SHP77 (cell line): Measurements from ENCODE around the gene GPR39.

Experiments used
- DNase-seq, 2 experiments: peaks; one replicate each; lab custom pipeline; 2025; lab: John Stamatoyannopoulos, UW

GPR39 gene

DNA sequence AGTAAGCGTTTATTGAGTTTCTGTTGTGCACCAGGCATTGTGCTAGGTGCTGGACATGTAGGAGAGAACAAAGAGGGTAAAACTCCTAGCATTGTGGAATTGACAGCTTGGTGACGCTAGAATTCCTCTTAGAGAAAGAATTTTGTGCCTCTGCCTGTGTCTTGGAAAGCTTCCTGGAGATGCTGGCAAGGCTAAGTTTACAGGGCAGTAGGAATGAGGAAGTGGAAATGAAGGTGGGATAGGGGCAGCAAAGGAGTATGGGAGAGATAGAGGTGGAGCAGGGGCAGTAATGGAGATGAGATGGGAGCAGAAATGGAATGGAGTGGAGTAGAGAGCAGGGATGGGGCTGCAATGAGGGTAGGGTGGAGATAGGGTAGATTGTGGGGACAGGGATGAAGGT lies 29.8 kb downstream of the GPR39 start:
- DNase-seq: no peak

DNA sequence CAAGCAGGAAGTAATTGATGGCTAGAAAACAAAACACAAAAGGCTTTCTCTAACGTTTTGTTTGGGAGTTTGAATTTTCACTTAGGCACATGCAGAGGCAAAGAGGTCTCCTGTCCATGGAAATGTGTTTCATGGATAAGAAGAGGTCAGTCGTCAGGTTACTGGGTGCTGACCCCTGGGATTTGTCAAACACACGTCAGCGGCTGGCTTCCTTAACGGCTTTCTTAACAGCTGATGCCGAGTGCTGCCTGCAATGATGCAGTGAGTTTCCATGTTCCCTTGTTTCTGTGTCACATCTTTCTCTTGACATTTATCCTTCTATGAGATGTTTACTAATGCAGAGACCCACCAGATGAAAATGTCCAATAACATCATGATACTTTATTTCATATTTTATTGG lies 31.7 kb downstream of the GPR39 start:
- no peak for DNase-seq

DNA sequence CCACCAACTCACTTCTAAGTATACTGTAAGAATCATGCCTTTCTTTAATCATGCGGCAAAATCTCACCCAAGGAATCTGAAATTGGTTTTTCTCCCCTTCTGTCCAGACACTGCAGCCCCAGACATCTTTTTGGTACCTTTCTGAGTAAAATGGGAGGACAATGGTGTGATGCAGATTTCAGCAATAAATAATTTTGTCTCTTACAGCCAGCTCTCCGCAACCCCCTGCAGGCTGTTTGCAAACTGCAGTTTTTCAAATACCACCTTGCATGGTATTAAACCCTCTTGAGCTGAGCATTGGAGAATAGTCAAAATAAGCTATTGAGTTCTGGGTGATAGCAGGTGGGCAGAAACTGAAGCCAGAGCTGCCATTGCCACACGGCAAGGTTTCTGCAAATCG lies 32.2 kb downstream of the GPR39 start:
- DNase-seq: peak; percentile 22 to 43

DNA sequence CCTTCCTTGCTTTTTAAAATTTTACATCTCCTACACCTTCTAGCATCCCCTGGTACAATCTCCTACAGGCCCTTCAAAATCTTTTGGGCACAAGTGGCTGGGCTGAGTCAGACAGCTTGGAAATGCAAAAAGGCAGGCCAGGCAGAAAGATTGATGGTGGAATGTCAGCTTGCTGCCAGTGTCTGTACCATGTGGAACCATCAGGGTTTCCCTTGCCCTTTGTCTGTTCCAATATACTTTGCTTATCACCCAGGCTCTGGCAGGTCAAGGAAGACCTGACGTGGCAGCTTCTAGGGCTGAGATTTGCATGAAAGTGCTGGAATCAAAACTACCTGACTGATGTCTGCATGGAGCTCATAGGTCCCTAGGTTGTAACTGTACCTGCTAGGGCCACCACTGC lies 33.3 kb downstream of the GPR39 start:
- DNase-seq: no peak

DNA sequence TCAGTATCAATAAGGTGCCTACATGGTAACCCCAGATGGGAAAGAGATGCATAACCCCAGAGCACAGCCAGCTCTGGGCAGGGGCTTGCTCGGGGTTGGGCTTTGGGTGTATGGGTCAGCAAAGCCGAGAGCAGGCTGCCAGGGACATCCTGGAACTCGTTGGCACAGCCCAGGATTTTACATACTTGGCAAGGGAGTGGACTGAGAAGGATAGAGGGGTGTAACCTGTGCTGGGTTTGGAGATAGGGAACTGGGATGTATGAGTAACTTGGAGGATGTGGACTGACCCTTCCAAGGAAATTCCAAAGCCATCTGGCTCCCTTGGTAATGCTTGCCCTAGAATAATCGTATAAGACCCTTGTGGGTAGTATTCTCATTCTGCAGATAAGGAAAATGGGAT lies 44.2 kb downstream of the GPR39 start:
- no peak for DNase-seq

GRCh38 chr2:132462236-132462635 lies 45.6 kb downstream of the GPR39 start:
- no peak for DNase-seq

- DNase-seq: no peak
These were observed 47.1 kb downstream of the GPR39 start for GRCh38 chr2:132463719-132464118.

DNA sequence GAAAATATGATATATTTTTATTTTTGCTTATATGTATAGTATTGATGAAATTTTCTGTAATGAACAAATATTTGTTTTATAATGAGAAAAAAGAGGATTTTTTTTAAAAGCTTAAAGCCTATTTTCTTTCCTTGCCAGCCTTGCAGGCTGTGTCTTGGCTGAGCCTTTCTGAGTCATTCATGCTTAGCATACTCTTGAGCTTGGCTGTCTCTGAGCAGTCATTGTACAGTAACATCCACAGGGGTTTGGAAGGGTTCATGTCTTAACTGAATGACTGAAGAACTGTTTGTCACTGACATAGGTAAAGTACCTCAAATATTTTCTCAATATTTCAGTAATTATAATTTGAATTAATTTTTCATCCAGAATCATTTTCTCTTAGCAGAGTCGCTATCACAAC lies 49.3 kb downstream of the GPR39 start:
- DNase-seq: no peak

DNA sequence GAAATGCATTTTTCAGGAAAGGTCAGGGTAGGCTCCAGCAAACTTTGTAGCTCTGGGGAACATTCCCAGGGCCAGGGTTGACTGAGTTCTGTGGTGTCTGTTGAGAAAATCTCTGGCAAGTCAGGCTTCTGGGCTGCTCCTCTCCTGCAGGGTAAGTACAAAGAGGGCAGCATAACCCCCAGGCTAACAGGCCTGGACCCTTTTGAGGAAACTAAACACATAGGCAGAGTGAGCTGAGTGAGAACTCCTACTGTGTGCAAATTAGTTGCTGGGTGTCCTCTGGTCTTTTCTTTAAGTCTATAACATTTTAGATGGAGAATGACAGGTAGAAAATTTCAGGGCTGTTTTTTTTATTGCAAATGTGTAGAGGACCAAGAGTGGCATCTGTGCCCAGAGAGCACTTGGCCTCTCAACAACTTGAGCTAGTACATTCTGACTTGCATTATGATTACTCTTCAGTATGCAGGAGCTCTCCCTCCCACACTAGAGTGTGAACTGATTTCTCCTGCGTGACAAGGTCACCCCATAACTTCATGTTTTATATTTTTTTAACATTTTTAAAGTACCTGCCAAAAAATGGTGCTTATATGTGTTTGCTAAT lies 49.9 kb downstream of the GPR39 start:
- DNase-seq: no peak

- no peak for DNase-seq
These were observed 52.4 kb downstream of the GPR39 start for GRCh38 chr2:132468821-132469675.

GRCh38 chr2:132470746-132471145 lies 54.1 kb downstream of the GPR39 start:
- DNase-seq: no peak

DNA sequence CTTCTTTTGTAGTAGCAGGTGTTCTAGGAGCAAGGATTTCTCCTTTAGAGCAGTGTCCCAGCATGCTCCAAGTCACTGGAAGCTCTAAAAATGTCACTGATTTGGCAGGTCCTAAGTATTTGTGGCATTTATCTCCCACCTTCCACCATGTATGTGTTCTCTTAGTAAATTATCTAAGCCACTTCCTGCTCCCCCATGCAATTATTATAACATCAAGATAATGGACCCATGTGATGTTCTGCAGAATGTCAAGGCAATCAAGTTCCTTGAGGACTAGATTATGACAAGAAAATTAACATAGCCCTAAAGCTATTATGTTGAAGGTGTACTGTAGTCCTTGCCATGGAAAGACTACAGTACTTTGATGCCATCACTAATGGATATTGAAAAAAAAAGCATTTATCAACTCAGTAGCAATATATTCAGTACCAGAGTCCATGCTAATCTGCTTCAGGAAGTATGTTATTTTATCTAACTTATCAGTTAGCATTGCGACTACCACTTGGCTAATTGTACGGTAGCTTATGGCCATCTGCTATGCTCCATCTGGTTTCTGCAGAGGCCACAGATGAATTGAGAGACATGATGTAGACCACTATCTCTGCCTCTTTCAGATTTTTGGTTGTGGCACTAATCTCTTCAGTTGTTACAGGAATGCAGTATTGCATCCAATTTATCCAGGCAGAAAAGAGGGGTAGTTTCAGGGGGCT lies 56.7 kb downstream of the GPR39 start:
- DNase-seq: no peak

DNA sequence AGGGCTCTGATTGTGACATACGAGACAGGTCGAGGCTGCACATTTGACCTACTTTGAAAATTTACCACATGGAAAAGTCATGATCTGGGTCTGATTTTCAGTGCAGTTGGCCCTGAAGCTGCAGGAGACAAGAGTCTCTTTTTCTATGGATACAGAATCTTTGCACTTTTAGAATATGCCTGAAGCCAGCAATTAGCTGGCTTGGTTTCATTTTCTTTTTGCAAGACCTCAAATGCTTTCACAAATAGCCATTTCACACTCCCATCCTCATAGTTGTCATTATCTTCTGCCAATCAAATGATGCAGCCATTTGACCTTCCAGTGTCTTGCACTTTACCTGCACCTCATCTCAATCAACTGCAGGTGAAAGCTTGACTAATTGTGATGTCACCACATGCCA lies 59.0 kb downstream of the GPR39 start:
- no peak for DNase-seq

DNA sequence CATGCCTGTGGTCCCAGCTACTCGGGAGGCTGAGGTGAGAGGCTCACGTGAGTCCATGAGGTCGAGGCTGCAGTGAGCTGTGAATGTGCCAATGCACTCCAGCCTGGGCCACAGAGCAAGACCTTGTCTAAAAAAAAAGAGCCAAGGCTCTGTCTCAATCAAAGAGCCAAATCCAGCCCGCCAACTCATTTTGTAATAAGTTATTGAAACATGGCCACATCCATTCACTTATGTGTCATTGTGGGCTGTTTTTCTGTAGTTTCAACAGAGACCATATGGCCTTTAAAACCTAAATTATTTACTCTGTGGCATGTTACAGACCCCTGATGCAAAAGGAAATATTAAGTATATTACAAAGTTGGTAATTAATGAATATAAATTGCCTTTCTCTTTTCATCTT lies 60.8 kb downstream of the GPR39 start:
- no peak for DNase-seq

- no peak for DNase-seq
These were observed 61.4 kb downstream of the GPR39 start for GRCh38 chr2:132477962-132478361.

DNA sequence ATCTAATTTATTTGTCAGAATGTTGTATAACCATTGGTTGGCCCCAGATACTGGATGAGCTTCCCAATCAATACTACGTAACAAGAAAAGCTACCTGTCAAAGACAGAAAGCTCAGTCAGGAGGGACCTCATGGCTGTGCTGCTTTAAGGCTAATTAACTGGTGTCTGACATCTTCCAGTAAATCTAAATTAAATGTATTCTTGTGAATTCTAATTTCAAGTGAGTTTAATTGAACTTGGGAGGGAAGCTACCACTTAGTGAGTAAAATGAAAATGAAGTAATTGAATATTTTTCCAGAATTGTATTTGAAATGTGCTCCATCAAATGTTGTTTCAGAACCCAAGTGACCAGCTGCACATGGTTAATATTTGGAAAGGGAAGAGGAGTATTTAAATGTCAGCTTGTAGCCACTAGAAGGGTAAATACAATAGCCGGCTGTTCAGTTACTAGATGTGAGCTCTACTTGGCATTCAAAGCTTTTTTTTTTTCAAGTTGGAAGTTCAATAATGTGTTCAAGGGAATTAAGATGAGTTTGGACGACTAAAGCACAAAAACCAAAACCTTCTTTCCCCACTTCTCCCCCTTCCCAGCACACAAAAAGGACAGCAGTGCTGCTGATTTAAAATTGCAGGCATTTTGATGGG lies 62.0 kb downstream of the GPR39 start:
- peak; percentile 31 to 44 for DNase-seq

- peak; percentile 53 to 56 for DNase-seq
These were observed 62.5 kb downstream of the GPR39 start for GRCh38 chr2:132479155-132479554.

- DNase-seq: no peak
These were observed 66.2 kb downstream of the GPR39 start for GRCh38 chr2:132482821-132483220.

GRCh38 chr2:132484144-132484543 lies 67.5 kb downstream of the GPR39 start:
- no peak for DNase-seq

DNA sequence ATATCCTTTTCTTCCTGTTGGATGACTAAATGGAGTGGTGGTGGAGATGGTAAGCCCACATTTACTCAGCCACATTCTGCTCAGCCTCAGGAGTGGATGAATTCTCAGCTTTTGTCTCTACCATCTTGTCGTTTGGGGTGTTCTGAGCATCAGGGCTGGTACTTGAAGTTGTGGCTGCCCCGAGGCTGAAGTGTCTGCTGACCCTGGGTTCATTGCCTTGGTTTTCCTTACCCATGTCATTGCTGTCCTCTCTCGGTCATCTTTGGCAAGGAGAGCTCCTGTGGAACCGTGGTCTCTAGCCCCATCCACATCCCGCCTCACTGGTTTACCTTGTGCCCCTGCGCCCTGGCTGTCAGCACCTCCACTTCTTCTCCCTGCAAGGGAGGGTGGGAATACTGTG lies 71.9 kb downstream of the GPR39 start:
- no peak for DNase-seq

DNA sequence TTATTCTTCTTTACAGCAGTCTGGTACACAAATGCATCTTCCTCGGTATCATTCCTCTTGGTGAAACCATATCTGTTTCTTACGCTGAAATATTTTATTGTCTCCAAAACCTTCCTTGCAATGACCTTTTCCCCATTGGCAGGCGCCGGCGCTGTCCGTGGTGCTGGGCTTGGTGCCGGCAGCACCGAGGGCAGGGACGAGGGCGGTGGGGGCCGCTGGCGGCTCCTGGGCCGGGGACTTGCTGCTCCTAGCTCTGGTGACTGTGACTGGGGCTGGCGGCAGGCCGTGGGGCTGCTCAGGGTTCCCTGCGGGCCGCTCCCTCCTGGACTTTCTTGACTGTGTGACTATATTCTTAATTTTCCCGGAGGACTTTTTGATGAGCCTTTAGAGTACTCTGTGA lies 72.5 kb downstream of the GPR39 start:
- DNase-seq: no peak

DNA sequence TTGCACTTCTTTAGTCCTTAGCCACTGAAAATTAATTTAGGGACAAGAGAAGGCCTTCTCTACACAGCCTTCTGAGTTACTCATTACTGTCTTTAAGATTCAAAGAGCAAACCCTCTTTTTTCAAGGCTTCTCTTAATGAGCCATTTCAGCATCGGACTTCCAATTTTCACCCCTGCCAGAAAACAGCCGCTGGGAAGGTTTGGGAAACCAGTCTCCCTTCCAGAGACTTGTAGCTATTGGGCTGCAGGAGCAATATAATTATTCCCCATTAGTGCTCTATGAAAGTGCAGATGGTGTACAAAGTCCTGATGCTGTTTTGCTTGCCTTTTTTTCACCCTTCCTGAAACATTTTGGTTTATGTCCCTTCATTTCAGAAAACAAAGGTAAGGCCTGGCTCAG lies 79.3 kb downstream of the GPR39 start:
- DNase-seq: no peak

DNA sequence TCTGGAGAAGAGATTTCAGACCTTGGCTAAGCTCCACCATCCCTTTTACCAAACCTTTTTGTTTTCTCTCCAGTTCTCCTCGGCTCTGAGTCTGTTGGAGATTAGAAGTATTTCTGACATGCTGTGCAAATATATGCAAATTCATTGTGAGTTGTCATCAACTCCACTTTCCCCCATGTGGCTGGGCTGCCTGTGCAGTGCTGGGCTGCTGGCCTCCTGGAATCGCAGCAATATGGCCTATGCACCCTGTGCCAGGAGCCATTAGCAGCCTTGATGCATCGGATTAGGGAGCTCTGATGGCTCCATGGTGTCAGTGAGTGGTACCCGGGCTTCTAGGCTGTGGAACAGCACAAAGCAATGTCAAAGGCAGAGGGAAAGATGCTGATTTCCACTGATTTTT lies 80.0 kb downstream of the GPR39 start:
- DNase-seq: no peak
